ENCODE data around the gene CLDN1. TPM values are rescaled to one million over a fixed set of nuclear protein-coding genes. Genes with fewer than 3 reads are reported as not detected.

The CLDN1 gene
- total and polyA plus RNA-seq, 2 of the 13 experiments (the other 11 are each of a cell fraction or from before 2014, with no cell fraction given), result 42.7 to 51.6 TPM

GRCh38 chr3:190321789-190322603 lies at the start of gene CLDN1 (continued):
- TF ChIP-seq, protein P1, sequence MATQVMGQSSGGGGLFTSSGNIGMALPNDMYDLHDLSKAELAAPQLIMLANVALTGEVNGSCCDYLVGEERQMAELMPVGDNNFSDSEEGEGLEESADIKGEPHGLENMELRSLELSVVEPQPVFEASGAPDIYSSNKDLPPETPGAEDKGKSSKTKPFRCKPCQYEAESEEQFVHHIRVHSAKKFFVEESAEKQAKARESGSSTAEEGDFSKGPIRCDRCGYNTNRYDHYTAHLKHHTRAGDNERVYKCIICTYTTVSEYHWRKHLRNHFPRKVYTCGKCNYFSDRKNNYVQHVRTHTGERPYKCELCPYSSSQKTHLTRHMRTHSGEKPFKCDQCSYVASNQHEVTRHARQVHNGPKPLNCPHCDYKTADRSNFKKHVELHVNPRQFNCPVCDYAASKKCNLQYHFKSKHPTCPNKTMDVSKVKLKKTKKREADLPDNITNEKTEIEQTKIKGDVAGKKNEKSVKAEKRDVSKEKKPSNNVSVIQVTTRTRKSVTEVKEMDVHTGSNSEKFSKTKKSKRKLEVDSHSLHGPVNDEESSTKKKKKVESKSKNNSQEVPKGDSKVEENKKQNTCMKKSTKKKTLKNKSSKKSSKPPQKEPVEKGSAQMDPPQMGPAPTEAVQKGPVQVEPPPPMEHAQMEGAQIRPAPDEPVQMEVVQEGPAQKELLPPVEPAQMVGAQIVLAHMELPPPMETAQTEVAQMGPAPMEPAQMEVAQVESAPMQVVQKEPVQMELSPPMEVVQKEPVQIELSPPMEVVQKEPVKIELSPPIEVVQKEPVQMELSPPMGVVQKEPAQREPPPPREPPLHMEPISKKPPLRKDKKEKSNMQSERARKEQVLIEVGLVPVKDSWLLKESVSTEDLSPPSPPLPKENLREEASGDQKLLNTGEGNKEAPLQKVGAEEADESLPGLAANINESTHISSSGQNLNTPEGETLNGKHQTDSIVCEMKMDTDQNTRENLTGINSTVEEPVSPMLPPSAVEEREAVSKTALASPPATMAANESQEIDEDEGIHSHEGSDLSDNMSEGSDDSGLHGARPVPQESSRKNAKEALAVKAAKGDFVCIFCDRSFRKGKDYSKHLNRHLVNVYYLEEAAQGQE (IDR thresholded peaks at IDR 0.05; ENCODE audit: borderline replicate concordance in 1 of 2, low read depth in 1 of 2, low read length in 2 of 2), result no peak; a peak in 1 of 4 replicates
- TF ChIP-seq, protein P2, sequence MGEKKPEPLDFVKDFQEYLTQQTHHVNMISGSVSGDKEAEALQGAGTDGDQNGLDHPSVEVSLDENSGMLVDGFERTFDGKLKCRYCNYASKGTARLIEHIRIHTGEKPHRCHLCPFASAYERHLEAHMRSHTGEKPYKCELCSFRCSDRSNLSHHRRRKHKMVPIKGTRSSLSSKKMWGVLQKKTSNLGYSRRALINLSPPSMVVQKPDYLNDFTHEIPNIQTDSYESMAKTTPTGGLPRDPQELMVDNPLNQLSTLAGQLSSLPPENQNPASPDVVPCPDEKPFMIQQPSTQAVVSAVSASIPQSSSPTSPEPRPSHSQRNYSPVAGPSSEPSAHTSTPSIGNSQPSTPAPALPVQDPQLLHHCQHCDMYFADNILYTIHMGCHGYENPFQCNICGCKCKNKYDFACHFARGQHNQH (CRISPR knock-in tag; IDR thresholded peaks at IDR 0.05), result peak; percentile 41; the same call in 1 of the 2 replicates
- TF ChIP-seq, protein P3, sequence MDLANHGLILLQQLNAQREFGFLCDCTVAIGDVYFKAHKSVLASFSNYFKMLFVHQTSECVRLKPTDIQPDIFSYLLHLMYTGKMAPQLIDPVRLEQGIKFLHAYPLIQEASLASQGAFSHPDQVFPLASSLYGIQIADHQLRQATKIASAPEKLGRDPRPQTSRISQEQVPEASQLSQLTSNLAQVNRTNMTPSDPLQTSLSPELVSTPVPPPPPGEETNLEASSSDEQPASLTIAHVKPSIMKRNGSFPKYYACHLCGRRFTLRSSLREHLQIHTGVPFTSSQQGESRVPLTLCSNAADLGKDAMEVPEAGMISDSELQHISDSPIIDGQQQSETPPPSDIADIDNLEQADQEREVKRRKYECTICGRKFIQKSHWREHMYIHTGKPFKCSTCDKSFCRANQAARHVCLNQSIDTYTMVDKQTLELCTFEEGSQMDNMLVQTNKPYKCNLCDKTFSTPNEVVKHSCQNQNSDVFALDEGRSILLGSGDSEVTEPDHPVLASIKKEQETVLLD (CRISPR knock-in tag; IDR thresholded peaks at IDR 0.05; ENCODE audit: low read depth), result no peak; the same call in 1 of the 2 replicates
- no peak; the same call in 1 of the 2 replicates for TF ChIP-seq RBAK (CRISPR knock-in tag; IDR thresholded peaks at IDR 0.05)
- TF ChIP-seq ZFP37 (CRISPR knock-in tag; IDR thresholded peaks at IDR 0.05; ENCODE audit: borderline replicate concordance), result no peak
- TF ChIP-seq NFKBIZ (CRISPR knock-in tag; IDR thresholded peaks at IDR 0.05), result no peak
- TF ChIP-seq, protein P4, sequence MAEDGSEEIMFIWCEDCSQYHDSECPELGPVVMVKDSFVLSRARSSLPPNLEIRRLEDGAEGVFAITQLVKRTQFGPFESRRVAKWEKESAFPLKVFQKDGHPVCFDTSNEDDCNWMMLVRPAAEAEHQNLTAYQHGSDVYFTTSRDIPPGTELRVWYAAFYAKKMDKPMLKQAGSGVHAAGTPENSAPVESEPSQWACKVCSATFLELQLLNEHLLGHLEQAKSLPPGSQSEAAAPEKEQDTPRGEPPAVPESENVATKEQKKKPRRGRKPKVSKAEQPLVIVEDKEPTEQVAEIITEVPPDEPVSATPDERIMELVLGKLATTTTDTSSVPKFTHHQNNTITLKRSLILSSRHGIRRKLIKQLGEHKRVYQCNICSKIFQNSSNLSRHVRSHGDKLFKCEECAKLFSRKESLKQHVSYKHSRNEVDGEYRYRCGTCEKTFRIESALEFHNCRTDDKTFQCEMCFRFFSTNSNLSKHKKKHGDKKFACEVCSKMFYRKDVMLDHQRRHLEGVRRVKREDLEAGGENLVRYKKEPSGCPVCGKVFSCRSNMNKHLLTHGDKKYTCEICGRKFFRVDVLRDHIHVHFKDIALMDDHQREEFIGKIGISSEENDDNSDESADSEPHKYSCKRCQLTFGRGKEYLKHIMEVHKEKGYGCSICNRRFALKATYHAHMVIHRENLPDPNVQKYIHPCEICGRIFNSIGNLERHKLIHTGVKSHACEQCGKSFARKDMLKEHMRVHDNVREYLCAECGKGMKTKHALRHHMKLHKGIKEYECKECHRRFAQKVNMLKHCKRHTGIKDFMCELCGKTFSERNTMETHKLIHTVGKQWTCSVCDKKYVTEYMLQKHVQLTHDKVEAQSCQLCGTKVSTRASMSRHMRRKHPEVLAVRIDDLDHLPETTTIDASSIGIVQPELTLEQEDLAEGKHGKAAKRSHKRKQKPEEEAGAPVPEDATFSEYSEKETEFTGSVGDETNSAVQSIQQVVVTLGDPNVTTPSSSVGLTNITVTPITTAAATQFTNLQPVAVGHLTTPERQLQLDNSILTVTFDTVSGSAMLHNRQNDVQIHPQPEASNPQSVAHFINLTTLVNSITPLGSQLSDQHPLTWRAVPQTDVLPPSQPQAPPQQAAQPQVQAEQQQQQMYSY (CRISPR knock-in tag; IDR thresholded peaks at IDR 0.05), result no peak; the same call in 1 of the 2 replicates
- no peak; the same call in 1 of the 2 replicates for TF ChIP-seq ZSCAN20 (CRISPR knock-in tag; IDR thresholded peaks at IDR 0.05; ENCODE audit: borderline replicate concordance)
- TF ChIP-seq, protein P5, sequence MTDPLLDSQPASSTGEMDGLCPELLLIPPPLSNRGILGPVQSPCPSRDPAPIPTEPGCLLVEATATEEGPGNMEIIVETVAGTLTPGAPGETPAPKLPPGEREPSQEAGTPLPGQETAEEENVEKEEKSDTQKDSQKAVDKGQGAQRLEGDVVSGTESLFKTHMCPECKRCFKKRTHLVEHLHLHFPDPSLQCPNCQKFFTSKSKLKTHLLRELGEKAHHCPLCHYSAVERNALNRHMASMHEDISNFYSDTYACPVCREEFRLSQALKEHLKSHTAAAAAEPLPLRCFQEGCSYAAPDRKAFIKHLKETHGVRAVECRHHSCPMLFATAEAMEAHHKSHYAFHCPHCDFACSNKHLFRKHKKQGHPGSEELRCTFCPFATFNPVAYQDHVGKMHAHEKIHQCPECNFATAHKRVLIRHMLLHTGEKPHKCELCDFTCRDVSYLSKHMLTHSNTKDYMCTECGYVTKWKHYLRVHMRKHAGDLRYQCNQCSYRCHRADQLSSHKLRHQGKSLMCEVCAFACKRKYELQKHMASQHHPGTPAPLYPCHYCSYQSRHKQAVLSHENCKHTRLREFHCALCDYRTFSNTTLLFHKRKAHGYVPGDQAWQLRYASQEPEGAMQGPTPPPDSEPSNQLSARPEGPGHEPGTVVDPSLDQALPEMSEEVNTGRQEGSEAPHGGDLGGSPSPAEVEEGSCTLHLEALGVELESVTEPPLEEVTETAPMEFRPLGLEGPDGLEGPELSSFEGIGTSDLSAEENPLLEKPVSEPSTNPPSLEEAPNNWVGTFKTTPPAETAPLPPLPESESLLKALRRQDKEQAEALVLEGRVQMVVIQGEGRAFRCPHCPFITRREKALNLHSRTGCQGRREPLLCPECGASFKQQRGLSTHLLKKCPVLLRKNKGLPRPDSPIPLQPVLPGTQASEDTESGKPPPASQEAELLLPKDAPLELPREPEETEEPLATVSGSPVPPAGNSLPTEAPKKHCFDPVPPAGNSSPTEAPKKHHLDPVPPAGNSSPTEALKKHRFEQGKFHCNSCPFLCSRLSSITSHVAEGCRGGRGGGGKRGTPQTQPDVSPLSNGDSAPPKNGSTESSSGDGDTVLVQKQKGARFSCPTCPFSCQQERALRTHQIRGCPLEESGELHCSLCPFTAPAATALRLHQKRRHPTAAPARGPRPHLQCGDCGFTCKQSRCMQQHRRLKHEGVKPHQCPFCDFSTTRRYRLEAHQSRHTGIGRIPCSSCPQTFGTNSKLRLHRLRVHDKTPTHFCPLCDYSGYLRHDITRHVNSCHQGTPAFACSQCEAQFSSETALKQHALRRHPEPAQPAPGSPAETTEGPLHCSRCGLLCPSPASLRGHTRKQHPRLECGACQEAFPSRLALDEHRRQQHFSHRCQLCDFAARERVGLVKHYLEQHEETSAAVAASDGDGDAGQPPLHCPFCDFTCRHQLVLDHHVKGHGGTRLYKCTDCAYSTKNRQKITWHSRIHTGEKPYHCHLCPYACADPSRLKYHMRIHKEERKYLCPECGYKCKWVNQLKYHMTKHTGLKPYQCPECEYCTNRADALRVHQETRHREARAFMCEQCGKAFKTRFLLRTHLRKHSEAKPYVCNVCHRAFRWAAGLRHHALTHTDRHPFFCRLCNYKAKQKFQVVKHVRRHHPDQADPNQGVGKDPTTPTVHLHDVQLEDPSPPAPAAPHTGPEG (CRISPR knock-in tag; IDR thresholded peaks at IDR 0.05), result no peak; the same call in 1 of the 2 replicates
